Thyroid gland (tissue), 4 donors: Measurements from ENCODE around the gene TRPM7. TPM values are rescaled to one million over a fixed set of nuclear protein-coding genes. Genes with fewer than 3 reads are reported as not detected.
"Not testable (repeated sequence)": the region's sequence is repeated elsewhere in the genome, so short reads cannot be mapped to it uniquely, and the experiment has no call there.

Source experiments
- DNase-seq, 2 donors: peaks; one replicate each; pipeline ENCODE4 v3.0.0-alpha.2; 2019
- H3K27ac ChIP-seq, 3 donors: fragments of 200-600 bp; sonication (generic); 1 replicate in 2 of 3; 2 replicates in 1 of 3; pipeline ENCODE4 v1.5.1; 2016 to 2019; ENCODE audit warnings: mild to moderate bottlenecking in 1 of 3, moderate library complexity in 1 of 3
- H3K27me3 ChIP-seq: fragments of 200-600 bp; sonication (generic); one replicate; pipeline ENCODE4 v1.5.1; 2019
- H3K36me3 ChIP-seq, 2 donors: fragments of 200-600 bp; sonication (generic); one replicate each; pipeline ENCODE4 v1.5.1; 2016 to 2019
- H3K4me1 ChIP-seq, 2 donors: fragments of 200-600 bp; sonication (generic); one replicate each; pipeline ENCODE4 v1.5.1; 2017 to 2019
- H3K4me3 ChIP-seq, 3 donors: fragments of 200-600 bp; sonication (generic); replicated peaks in 1 of 3; 1 replicate in 2 of 3; 2 replicates in 1 of 3; pipeline ENCODE4 v1.5.1; 2016; ENCODE audit warnings: mild to moderate bottlenecking in 1 of 3
- H3K9me3 ChIP-seq: fragments of 200-600 bp; sonication (generic); one replicate; pipeline ENCODE4 v1.5.1; 2017
- CTCF ChIP-seq, 6 experiments: fragments of 200-600 bp in 3 of 6; fragments of 450-650 bp in 3 of 6; sonication (generic) in 3 of 6; IDR thresholded peaks; one replicate each; pipeline ENCODE4 v1.5.1; 2016 to 2019; ENCODE audit warnings: antibody characterized with exemption in 6 of 6, mild to moderate bottlenecking in 2 of 6, inconsistent platforms in 1 of 6, moderate library complexity in 1 of 6
- POLR2A ChIP-seq, 2 donors: fragments of 450-650 bp; IDR thresholded peaks; one replicate each; pipeline ENCODE4 v1.6.1; 2017; ENCODE audit warnings: antibody characterized with exemption in 2 of 2, mild to moderate bottlenecking in 2 of 2, moderate library complexity in 1 of 2
- WGBS, 2 donors: methylation state at CpG; one replicate each; pipeline ENCODE4 v1.1.5; 2017; 5-methylcytosine and 5-hydroxymethylcytosine counted together
- intact Hi-C: fragments of 100-400 bp; cut with DNase I; formaldehyde crosslinking; loops from one replicate; pipeline ENCODE4 v1.15.1; 2023
- total RNA-seq, 4 donors: library from RNA; depleted of rRNA; stranded (reverse); fragments of >200 nt; gene quantifications; one replicate each; pipeline ENCODE4 v1.2.3, GENCODE V29; 2016

The TRPM7 gene
- total RNA-seq, 4 donors from 2014 or later = 75.5 to 125 (median 87.9) TPM

GRCh38 chr15:50622361-50622943 lies 64.1 kb downstream of the TRPM7 start:
- H3K9me3 ChIP-seq, DNase-seq, H3K27ac ChIP-seq, H3K4me3 ChIP-seq, H3K27me3 ChIP-seq, intact Hi-C loops, H3K4me1 ChIP-seq: not testable (repeated sequence)
- peaks cover 9 to 11% of the 10 kb centered on the region in 2 donors for H3K36me3 ChIP-seq
- WGBS, 2 donors = 83 to 87% methylated on average over 8 of the region's 8 CpGs
- TF ChIP-seq CTCF (IDR thresholded peaks at IDR 0.05) = peak in 3 of 6 experiments; percentile 22 to 36 (median 33)

- 85 to 91% methylated on average over 6 of the region's 6 CpGs for WGBS, 2 donors
- intact Hi-C loops = not testable (repeated sequence)
These were observed 69.6 kb downstream of the TRPM7 start for GRCh38 chr15:50616960-50617359.

DNA sequence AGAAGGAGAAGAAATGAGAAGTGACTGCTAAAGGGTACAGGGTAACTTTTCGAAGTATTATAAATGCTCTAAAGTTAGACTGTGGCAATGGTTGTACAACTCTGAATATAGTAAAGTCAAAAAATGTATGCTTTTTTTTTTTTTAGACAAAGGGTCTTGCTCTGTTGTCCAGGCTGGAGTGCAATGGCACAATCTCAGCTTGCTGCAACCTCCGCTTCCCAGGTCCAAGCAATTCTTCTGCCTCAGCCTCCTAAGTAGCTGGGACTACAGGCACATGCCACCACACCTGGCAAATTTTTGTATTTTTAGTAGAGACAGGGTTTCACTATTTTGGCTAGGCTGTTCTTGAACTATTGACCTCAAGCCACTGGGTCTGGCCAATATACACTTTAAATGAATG lies 70.0 kb downstream of the TRPM7 start:
- H3K9me3 ChIP-seq, H3K4me3 ChIP-seq, intact Hi-C loops, DNase-seq, H3K27ac ChIP-seq, H3K27me3 ChIP-seq, H3K4me1 ChIP-seq: not testable (repeated sequence)
- WGBS, 2 donors = 98 to 99% methylated on average over 2 of the region's 2 CpGs
- peaks cover 20 to 25% of the 10 kb centered on the region in 2 donors for H3K36me3 ChIP-seq

More at GRCh38 chr15:50616960-50617359, 69.6 kb downstream of the TRPM7 start:
- not testable (repeated sequence) for H3K4me1 ChIP-seq, H3K9me3 ChIP-seq, H3K27me3 ChIP-seq, H3K27ac ChIP-seq, H3K4me3 ChIP-seq, DNase-seq
- peaks cover 18 to 21% of the 10 kb centered on the region in 2 donors for H3K36me3 ChIP-seq

- Histone ChIP-seq H3K36me3 (peaks cover 21 to 37% of the 10 kb centered on the region in 2 donors), H3K27ac (no peak overlapping the region), H3K4me3 (no peak overlapping the region), H3K4me1 (no peaks in the 10 kb centered on the region), H3K9me3 (no peaks in the 10 kb centered on the region), H3K27me3 (no peaks in the 10 kb centered on the region)
- no peak for TF ChIP-seq POLR2A (IDR thresholded peaks at IDR 0.05)
- intact Hi-C loops = no loop called here
- no peak for DNase-seq
- WGBS, 2 donors = 94 to 96% methylated on average over 5 of the region's 5 CpGs
These were observed 73.0 kb downstream of the TRPM7 start for GRCh38 chr15:50613600-50613999.

GRCh38 chr15:50607129-50607528 lies 79.5 kb downstream of the TRPM7 start:
- intact Hi-C loops = no loop called here
- Histone ChIP-seq H3K27ac (no peak overlapping the region), H3K36me3 (peaks cover 20 to 21% of the 10 kb centered on the region in 2 donors), H3K4me3 (no peak overlapping the region), H3K9me3 (no peaks in the 10 kb centered on the region), H3K27me3 (no peaks in the 10 kb centered on the region), H3K4me1 (no peaks in the 10 kb centered on the region)
- DNase-seq = no peak
- WGBS, 2 donors = 96 to 100% methylated on average over 1 of the region's 1 CpG
- no peak for TF ChIP-seq CTCF (IDR thresholded peaks at IDR 0.05)
- no peak for TF ChIP-seq POLR2A (IDR thresholded peaks at IDR 0.05)

DNA sequence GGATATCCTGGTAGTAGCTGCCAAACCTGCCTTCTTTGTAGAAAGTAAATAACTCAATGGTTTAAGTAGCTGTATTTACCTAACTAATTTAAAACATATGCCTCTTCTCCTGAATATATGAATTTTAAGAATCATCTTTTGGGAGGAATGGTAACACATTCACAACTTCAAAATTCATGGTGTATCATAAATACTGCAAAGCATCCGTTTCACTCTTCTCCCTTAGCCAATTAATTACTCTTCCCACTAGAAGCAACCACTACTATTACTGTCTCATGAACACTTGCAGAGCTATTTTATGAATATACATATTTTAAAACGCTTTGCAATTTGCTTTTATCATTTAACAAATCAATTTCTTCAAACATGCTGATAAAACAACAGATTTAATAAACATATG lies 81.1 kb downstream of the TRPM7 start:
- intact Hi-C loops = no loop called here
- 87 to 93% methylated on average over 2 of the region's 2 CpGs for WGBS, 2 donors
- Histone ChIP-seq H3K27me3 (no peaks in the 10 kb centered on the region), H3K4me3 (no peak overlapping the region), H3K27ac (no peak overlapping the region), H3K4me1 (no peaks in the 10 kb centered on the region), H3K36me3 (peaks cover 7 to 8% of the 10 kb centered on the region in 2 donors), H3K9me3 (no peaks in the 10 kb centered on the region)
- no peak for TF ChIP-seq CTCF (IDR thresholded peaks at IDR 0.05)
- no peak for TF ChIP-seq POLR2A (IDR thresholded peaks at IDR 0.05)
- no peak for DNase-seq

GRCh38 chr15:50602028-50602427 lies 84.6 kb downstream of the TRPM7 start:
- H3K27ac ChIP-seq, intact Hi-C loops, H3K4me1 ChIP-seq, DNase-seq, H3K27me3 ChIP-seq, H3K4me3 ChIP-seq, H3K9me3 ChIP-seq: not testable (repeated sequence)
- peaks cover 0 to 16% of the 10 kb centered on the region in 2 donors for H3K36me3 ChIP-seq
- 95 to 99% methylated on average over 5 of the region's 5 CpGs for WGBS, 2 donors
